Pulmonary artery endothelial cell (primary cell): ENCODE results near the gene MORN2. TPM values are rescaled to one million over a fixed set of nuclear protein-coding genes. Genes with fewer than 3 reads are reported as not detected.

Experiments
- DNase-seq: peaks from one replicate; pipeline ENCODE4 v3.0.0-alpha.2; 2011; ENCODE audit warnings: low read depth, low spot score
- total RNA-seq: library from RNA; depleted of rRNA; stranded (reverse); fragments of >200 nt; gene quantifications from 2 replicates; pipeline ENCODE4 v1.2.3, GENCODE V29; 2014

MORN2 gene
- total RNA-seq, 1 donor from 2014 or later: 14.6 TPM

DNA sequence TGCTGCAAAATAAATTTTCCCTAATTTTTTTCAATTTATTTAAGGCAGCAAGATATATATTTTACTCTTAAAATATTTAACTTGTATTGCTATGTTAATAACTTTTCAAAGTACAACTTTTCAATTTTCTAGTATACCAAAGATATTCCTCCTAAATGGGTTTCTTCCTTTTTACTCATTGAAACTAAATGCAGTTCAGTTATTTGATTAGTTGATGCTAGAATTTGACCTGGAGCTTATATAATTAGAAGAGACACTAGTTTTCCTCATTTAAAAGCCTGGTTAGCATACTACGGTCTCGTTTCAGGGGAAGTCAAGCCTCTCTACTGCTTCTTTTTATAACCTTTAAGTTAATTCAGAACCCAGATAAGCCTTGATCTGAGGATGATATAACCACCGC is 13.8 kb downstream of the MORN2 start, which contains the start of gene ARHGEF33:
Gene ARHGEF33 (plus strand): TSS at position 301 of the 400 bp plus-strand sequence. CDS start 29,573 bp downstream, outside the sequence.
- DNase-seq: no peak

- DNase-seq: no peak
These were observed 17.0 kb downstream of the MORN2 start for GRCh38 chr2:38892819-38893218.

- DNase-seq: no peak
These were observed 22.5 kb downstream of the MORN2 start for GRCh38 chr2:38898256-38898655.

GRCh38 chr2:38900726-38901125 is 24.9 kb downstream of the MORN2 start:
- no peak for DNase-seq

DNA sequence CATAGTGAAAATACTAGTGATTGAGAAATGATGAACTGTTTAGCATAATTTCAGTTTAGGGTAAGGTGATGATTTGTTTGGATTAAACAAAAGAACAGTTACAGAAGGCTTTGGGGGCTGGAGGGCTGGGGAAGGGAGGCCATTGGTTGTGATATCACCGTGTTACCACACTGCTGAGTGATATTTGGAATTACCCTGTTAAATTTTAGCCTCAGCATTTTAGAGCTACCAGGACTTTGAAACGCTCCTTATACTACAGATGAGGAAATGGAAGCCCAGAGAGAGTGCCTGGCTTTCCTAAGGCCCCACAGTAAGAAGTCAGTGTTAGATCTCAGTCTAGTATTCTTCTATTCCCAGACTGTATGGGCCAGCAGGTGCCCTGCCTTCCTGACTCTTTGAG is 29.5 kb downstream of the MORN2 start:
- no peak for DNase-seq

GRCh38 chr2:38907242-38907641 is 31.5 kb downstream of the MORN2 start:
- DNase-seq: no peak

- no peak for DNase-seq
These were observed 32.2 kb downstream of the MORN2 start for GRCh38 chr2:38907743-38908562.

DNA sequence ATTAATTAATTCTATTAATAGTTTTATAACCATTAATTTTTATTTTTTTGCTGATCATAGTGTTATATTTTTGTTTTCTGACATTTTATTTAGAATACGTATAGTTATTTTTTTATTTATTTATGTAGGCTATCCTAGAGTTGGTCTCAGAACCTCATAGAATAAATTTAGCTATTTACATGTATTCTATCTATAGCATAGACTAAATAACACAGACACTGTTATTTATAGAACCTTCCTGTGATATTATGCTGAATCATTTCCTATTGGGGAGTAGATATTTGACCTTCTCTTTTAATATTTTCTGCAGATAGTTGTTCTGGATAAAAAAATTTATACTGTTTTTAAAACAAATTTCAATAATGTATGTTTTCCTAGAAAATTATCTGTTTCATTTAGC is 34.1 kb downstream of the MORN2 start:
- no peak for DNase-seq

DNA sequence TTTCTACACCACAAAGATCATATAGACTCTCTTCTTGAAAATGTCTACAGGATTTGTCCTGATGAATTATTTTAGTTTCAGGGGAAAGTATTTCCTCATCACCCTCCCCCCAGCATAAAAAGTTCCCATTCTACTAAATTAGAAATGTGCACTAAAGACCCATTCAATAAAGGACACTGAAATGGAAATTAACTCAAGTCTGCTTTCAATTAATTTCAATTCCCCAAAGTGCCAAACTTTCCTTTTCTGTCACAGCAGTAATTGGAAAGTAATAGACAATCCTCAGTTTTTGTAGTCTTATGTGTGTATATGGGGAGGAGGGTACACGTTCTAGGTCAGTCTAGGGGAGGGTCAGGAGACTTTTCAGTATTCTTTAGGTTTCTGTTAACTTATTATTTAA is 35.4 kb downstream of the MORN2 start:
- DNase-seq: no peak

DNA sequence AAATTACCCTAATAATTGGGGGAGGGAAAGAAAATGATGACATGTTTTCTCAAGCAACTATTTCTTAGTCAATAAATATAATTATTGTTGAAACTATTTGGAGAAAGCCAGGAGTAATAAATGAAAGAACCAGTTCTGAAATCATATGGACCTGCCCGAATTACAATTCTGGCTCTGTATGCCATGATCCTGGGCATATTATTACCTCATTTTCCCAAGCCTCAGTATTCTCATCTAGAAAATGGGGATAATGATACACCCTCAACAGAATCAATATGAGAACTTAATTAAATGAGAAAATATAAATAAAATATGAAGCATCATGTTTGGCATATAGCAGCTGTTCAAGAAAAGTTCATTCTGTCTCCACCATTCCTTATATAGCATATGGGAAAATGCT is 36.8 kb downstream of the MORN2 start:
- DNase-seq: no peak

DNA sequence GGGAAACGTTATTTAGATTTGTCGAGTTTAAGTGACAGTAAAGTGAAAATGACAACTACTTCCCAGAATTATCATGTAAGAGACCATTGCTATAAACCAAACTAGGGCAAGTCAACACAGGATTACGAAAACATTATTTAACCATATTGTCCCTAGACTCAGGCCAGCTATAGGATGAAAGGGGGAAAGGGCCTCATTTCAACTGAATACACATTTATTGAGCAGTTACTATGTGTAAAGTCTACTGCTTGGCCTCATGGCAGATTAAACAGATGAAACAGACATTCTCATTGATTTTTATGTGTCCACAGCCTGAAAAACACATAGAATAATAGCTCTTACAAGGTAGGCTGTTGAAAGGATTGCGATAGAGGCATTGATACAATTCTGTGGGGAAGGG is 46.6 kb downstream of the MORN2 start:
- no peak for DNase-seq

- DNase-seq: no peak
These were observed 47.1 kb downstream of the MORN2 start for GRCh38 chr2:38922902-38923301.

GRCh38 chr2:38925982-38926381 is 50.2 kb downstream of the MORN2 start:
- no peak for DNase-seq

DNA sequence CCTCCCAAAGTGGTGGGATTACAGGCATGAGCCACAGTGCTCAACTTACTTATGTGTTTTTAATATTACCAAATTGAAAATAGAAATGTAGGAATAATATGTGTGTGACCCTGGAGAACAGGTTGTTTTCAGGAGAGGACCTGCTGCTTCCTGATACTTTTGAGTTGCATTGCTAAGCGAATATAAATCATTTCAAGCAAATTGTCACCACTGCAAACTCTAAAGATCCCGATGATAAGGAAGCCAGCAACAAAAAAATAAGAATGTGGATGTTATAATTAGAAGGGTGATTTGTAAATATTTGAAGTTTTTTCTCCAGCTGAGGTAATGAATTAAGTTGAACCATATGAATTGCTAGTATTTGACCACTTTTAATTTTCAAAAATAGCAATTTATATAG is 54.8 kb downstream of the MORN2 start:
- no peak for DNase-seq

Other genes starting within 250 kb of the MORN2 start
- gene GALM, start 209.9 kb upstream of the MORN2 start, total RNA-seq: 3.5 and 11.2 TPM in 2 replicates
- gene SRSF7, start 124.6 kb upstream of the MORN2 start, total RNA-seq: 181 and 248 TPM in 2 replicates
- 9.0 and 19.2 TPM in 2 replicates for gene GEMIN6, start 97.8 kb upstream of the MORN2 start, total RNA-seq
- gene DHX57, start within 50 bp of the MORN2 start, total RNA-seq: 23.5 and 24.3 TPM in 2 replicates
- 0.07 and 0.11 TPM in 2 replicates for gene ARHGEF33, start 13.9 kb downstream of the MORN2 start, total RNA-seq
- 13.3 and 18.6 TPM in 2 replicates for gene SOS1, start 245.1 kb downstream of the MORN2 start, total RNA-seq